ENCODE results near the gene CD300LB.

DNA sequence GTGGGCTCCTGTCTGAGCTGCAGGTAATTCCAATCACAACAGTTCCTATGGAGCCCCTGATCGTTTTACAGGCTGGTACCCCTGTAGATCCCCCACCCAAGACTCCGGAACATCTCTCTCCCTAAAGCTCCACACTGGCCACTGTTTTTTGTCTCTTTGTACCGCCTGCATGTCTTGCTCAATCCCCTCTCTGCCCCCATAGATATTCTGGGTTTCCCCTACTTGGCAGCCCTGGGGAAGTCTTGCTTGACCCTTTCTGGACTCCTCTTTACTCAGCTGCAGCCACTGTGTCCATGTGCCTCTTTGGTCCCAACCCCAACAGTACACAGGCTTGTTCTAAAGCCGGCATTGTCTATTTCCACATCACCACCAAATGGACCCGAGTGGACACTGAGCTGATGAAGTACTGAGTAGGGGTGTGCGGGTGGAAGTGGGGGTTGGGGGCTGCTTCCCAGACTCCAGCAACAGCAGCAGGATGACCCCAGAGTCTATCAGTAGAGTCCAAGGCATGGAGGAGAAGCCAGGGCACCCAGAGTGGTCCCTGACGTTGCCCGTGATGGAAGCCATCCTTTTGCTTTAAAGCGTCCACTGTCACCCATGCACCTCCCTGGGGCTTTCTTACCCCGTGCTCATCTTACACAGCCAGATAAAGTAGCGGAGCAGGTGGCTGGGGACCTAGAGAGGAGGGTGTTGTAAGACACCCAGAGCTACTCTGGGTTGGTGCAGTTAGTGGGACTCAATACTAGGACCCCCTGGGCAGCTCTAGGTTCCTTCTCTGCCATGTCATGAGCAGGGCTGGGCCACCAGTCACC lies 6.4 kb downstream of the CD300LB start:
- TF ChIP-seq GATA3 (IDR thresholded peaks at IDR 0.05; ENCODE audit: low read depth, low read length) (no peak), GATA2 (IDR thresholded peaks at IDR 0.05; ENCODE audit: low read depth, low read length) (no peak)

Data from SH-SY5Y (cell line).